Transverse colon (tissue), 4 donors: Measurements from ENCODE around the gene LGALS7. TPM values are rescaled to one million over a fixed set of nuclear protein-coding genes. Genes with fewer than 3 reads are reported as not detected.

ENCODE experiments used
- DNase-seq: peaks from one replicate; pipeline ENCODE4 v3.0.0-alpha.2; 2019
- H3K27ac ChIP-seq, 4 donors: fragments of 200-600 bp; sonication (generic); 2 replicates each; pipeline ENCODE4 v1.5.1; 2016 to 2018; ENCODE audit warnings: inconsistent platforms in 4 of 4
- H3K27me3 ChIP-seq: fragments of 200-600 bp; sonication (generic); 2 replicates; pipeline ENCODE4 v1.5.1; 2017; ENCODE audit warnings: inconsistent platforms
- H3K36me3 ChIP-seq, 4 donors: fragments of 200-600 bp; sonication (generic); 2 replicates each; pipeline ENCODE4 v1.5.1; 2017 to 2019; ENCODE audit warnings: inconsistent platforms in 4 of 4
- H3K4me1 ChIP-seq, 4 donors: fragments of 200-600 bp; sonication (generic); 2 replicates each; pipeline ENCODE4 v1.5.1; 2017 to 2020; ENCODE audit warnings: inconsistent platforms in 4 of 4
- H3K4me3 ChIP-seq, 4 donors: fragments of 200-600 bp; sonication (generic); 1 replicate in 1 of 4; 2 replicates in 3 of 4; pipeline versions ENCODE4 v1.5.1 to v1.6.1; 2017 to 2019; ENCODE audit warnings: inconsistent platforms in 4 of 4
- H3K9me3 ChIP-seq, 2 donors: fragments of 200-600 bp; sonication (generic); 2 replicates each; pipeline ENCODE4 v1.5.1; 2017 to 2019; ENCODE audit warnings: inconsistent platforms in 2 of 2
- CTCF ChIP-seq, 5 experiments: fragments of 200-600 bp in 3 of 5; fragments of 450-650 bp in 2 of 5; sonication (generic) in 3 of 5; IDR thresholded peaks; 1 replicate in 2 of 5; 2 replicates in 3 of 5; pipeline ENCODE4 v1.5.1; 2016 to 2017; ENCODE audit warnings: antibody characterized with exemption in 5 of 5, inconsistent platforms in 3 of 5, mild to moderate bottlenecking in 2 of 5, moderate library complexity in 1 of 5
- EP300 ChIP-seq: sonication (generic); formaldehyde crosslinking; IDR thresholded peaks from one replicate; pipeline ENCODE4 v1.6.1; 2017; ENCODE audit warnings: antibody characterized with exemption, low read depth
- POLR2A ChIP-seq: fragments of 450-650 bp; IDR thresholded peaks from one replicate; pipeline ENCODE4 v1.6.1; 2016; ENCODE audit warnings: antibody characterized with exemption, mild to moderate bottlenecking, moderate library complexity
- POLR2AphosphoS5 ChIP-seq, 3 donors: sonication (generic); formaldehyde crosslinking; IDR thresholded peaks; one replicate each; pipeline ENCODE4 v1.6.1; 2016; ENCODE audit warnings: antibody characterized with exemption in 3 of 3
- WGBS, 2 donors: methylation state at CpG; one replicate each; pipeline ENCODE4 v1.1.5; 2018; ENCODE audit warnings: low coverage in 1 of 2; 5-methylcytosine and 5-hydroxymethylcytosine counted together
- in situ Hi-C, 4 donors: fragments of 200-750 bp; cut with MboI; loops; one replicate each; pipeline versions ENCODE4 v1.15.0 to v1.15.1; 2017; ENCODE audit warnings: low sequenced_read_pairs in 3 of 4, low pct_ligation_motif_present in 1 of 4, low pct_unique_long_range_greater_than_20kb in 1 of 4
- intact Hi-C: fragments of 100-400 bp; cut with DNase I; formaldehyde crosslinking; loops from one replicate; pipeline ENCODE4 v1.15.1; 2023; ENCODE audit warnings: low total_unique reads
- small RNA-seq, 4 donors: library from RNA; depleted of rRNA; stranded (forward); fragments of <200 nt; gene quantifications; one replicate each; pipeline ENCODE3, GENCODE V24; 2016
- total RNA-seq, 4 donors: library from RNA; depleted of rRNA; stranded (reverse); fragments of >200 nt; gene quantifications; one replicate each; pipeline ENCODE4 v1.1.0, GENCODE V29; 2016

LGALS7 gene
- total RNA-seq, 4 donors from 2014 or later, result not detected

- Histone ChIP-seq H3K9me3 (no peaks in the 10 kb centered on the region), H3K4me1 (peaks cover 0 to 8% (median 0%) of the 10 kb centered on the region in 4 donors), H3K4me3 (no peak overlapping the region), H3K27me3 (no peaks in the 10 kb centered on the region), H3K27ac (peak overlapping the region; percentile 27 to 54 (median 38)), H3K36me3 (peaks cover 0 to 67% (median 35%) of the 10 kb centered on the region in 4 donors)
- in situ Hi-C loops, result no loop called here
- WGBS, 2 donors, result 87% methylated on average over 10 of the region's 10 CpGs; no CpG with 5 or more reads in 1 of the 2 donors
- TF ChIP-seq CTCF (IDR thresholded peaks at IDR 0.05), result no peak
- no peak for TF ChIP-seq EP300
- no peak for TF ChIP-seq POLR2A
- TF ChIP-seq POLR2AphosphoS5 (IDR thresholded peaks at IDR 0.05), result no peak
- intact Hi-C loops, result loop anchor here (5.0 kb wide), 1 partner anchor 404 kb away; the partner anchor contains the start of gene PAK4
- no peak for DNase-seq
These were observed 50.2 kb downstream of the LGALS7 start for GRCh38 chr19:38722947-38723605.

GRCh38 chr19:38721979-38722773 is 51.1 kb downstream of the LGALS7 start:
- H3K9me3 ChIP-seq, result no peaks in the 10 kb centered on the region
- H3K27me3 ChIP-seq, result no peaks in the 10 kb centered on the region
- TF ChIP-seq EP300 (no peak), CTCF (IDR thresholded peaks at IDR 0.05) (no peak), POLR2A (no peak), POLR2AphosphoS5 (IDR thresholded peaks at IDR 0.05) (no peak)
- H3K36me3 ChIP-seq, result peaks cover 0 to 60% (median 35%) of the 10 kb centered on the region in 4 donors
- intact Hi-C loops (loop anchor here (5.0 kb wide), 1 partner anchor 405 kb away; the partner anchor contains the start of gene PAK4), in situ Hi-C loops (no loop called here)
- WGBS, 2 donors, result 25 to 68% methylated on average over 4 to 16 of the region's 17 CpGs
- H3K4me1 ChIP-seq, result peaks cover 0 to 5% (median 0%) of the 10 kb centered on the region in 4 donors
- no peak overlapping the region for H3K4me3 ChIP-seq
- DNase-seq, result no peak
- peak overlapping the region; percentile 27 to 75 (median 42) for H3K27ac ChIP-seq

- H3K9me3 ChIP-seq, result no peaks in the 10 kb centered on the region
- TF ChIP-seq POLR2A, result no peak
- no peak for TF ChIP-seq POLR2AphosphoS5 (IDR thresholded peaks at IDR 0.05)
- TF ChIP-seq CTCF (IDR thresholded peaks at IDR 0.05), result no peak
- TF ChIP-seq EP300, result no peak
- no peak overlapping the region for H3K4me3 ChIP-seq
- intact Hi-C loops (loop anchor here (5.0 kb wide), 1 partner anchor 406 kb away; the partner anchor contains the start of gene PAK4), in situ Hi-C loops (no loop called here)
- peak overlapping the region; percentile 21 to 75 (median 42) for H3K27ac ChIP-seq
- H3K27me3 ChIP-seq, result no peaks in the 10 kb centered on the region
- H3K4me1 ChIP-seq, result peaks cover 0 to 5% (median 0%) of the 10 kb centered on the region in 4 donors
- DNase-seq, result no peak
- H3K36me3 ChIP-seq, result peaks cover 0 to 59% (median 34%) of the 10 kb centered on the region in 4 donors
- 82 to 91% methylated on average over 2 to 20 of the region's 20 CpGs for WGBS, 2 donors
These were observed 51.8 kb downstream of the LGALS7 start for GRCh38 chr19:38721496-38721895.

Small RNA genes lying within 50 kb of the gene (small RNA-seq; reads per million reads assigned to genes)
- 0 reads per million in 4 donors for gene RNU6-140P

Other genes starting within 250 kb of the LGALS7 start
- 10 to 100 TPM in 2 of 4 donors, 1 to 10 TPM in 1, not detected in 1; 4.0 to 49.0 (median 11.1) TPM for gene MAP4K1, start 155.6 kb downstream of the LGALS7 start, total RNA-seq
- gene EIF3K, start 154.3 kb downstream of the LGALS7 start, total RNA-seq, result 100 to 1,000 TPM; 267 to 660 (median 460) TPM
- 1,000 to 10,000 TPM in 1 of 4 donors, 100 to 1,000 TPM in 3; 458 to 1,080 (median 723) TPM for gene ACTN4, start 125.9 kb downstream of the LGALS7 start, total RNA-seq
- gene CAPN12, start 29.0 kb downstream of the LGALS7 start, total RNA-seq, result 10 to 100 TPM in 2 of 4 donors, 1 to 10 TPM in 1, not detected in 1; 2.6 to 44.8 (median 14.4) TPM
- not detected for gene LGALS7B, start 15.7 kb upstream of the LGALS7 start, total RNA-seq
- gene LGALS4, start 39.4 kb upstream of the LGALS7 start, total RNA-seq, result 1,000 to 10,000 TPM; 1,815 to 4,845 (median 3,695) TPM
- gene ECH1, start 58.3 kb upstream of the LGALS7 start, total RNA-seq, result 100 to 1,000 TPM; 181 to 313 (median 228) TPM
- gene HNRNPL, start 76.5 kb upstream of the LGALS7 start, total RNA-seq, result 100 to 1,000 TPM; 139 to 200 (median 174) TPM
- gene RINL, start 104.8 kb upstream of the LGALS7 start, total RNA-seq, result 1 to 10 TPM; 1.8 to 7.0 (median 3.6) TPM
- gene SIRT2, start 126.1 kb upstream of the LGALS7 start, total RNA-seq, result 100 to 1,000 TPM in 1 of 4 donors, 10 to 100 TPM in 3; 56.3 to 128 (median 64.2) TPM
- 10 to 100 TPM in 3 of 4 donors, 1 to 10 TPM in 1; 6.2 to 53.9 (median 29.4) TPM for gene NFKBIB, start 126.5 kb upstream of the LGALS7 start, total RNA-seq
- gene CCER2, start 138.7 kb upstream of the LGALS7 start, total RNA-seq, result not detected
- 100 to 1,000 TPM in 1 of 4 donors, 10 to 100 TPM in 3; 21.4 to 186 (median 42.7) TPM for gene SARS2, start 157.2 kb upstream of the LGALS7 start, total RNA-seq
- 10 to 100 TPM; 23.7 to 42.6 (median 34.7) TPM for gene MRPS12, start 157.4 kb upstream of the LGALS7 start, total RNA-seq
- 1 to 10 TPM; 2.2 to 7.8 (median 2.4) TPM for gene FBXO17, start 202.2 kb upstream of the LGALS7 start, total RNA-seq